K562 (cell line): ENCODE data around the gene RCSD1. TPM values are rescaled to one million over a fixed set of nuclear protein-coding genes. Genes with fewer than 3 reads are reported as not detected.

Experiments used
- ATAC-seq: fragments of 200-7000 bp; cut with Tn5 transposase; 3 replicates; pipeline ENCODE4 v1.9.1; 2020; ENCODE audit warnings: moderate library complexity
- BruUV-seq: library from RNA; stranded (reverse); fragments of 400-500 nt; replicated peaks from 2 replicates; lab custom pipeline; 2021; lab: Mats Ljungman, UMichigan
- CTCF ChIA-PET: fragments of 300-600 bp; formaldehyde crosslinking; extraction: SDS; loops from one replicate; lab custom pipeline; 2021; ENCODE audit warnings: low intra/inter-chr PET ratio; lab: Yijun Ruan, JAX
- POLR2A ChIA-PET: fragments of 300-600, 350-650 bp; sonication (Branson Sonifier 250); formaldehyde crosslinking; extraction: SDS; loops from one replicate; lab custom pipeline; 2021; ENCODE audit warnings: antibody characterized with exemption, inconsistent platforms; lab: Yijun Ruan, JAX
- DNase-seq, 4 experiments: peaks; one replicate each; pipeline versions ENCODE4 v3.0.0 to v3.0.0-alpha.2; 2011 to 2018; ENCODE audit warnings: low spot score in 3 of 4, mixed read lengths in 3 of 4; ENCODE audit errors: extremely low read depth in 1 of 4
- FAIRE-seq: peaks from 2 replicates; lab custom pipeline; 2011; peaks lifted over from hg19 to GRCh38; lab: Jason Lieb, UNC
- H2AFZ ChIP-seq: 2 replicates; pipeline ENCODE4 v1.6.0; 2011; ENCODE audit warnings: low read depth, low read length, control low read depth, inconsistent platforms
- H3K27ac ChIP-seq: fragments of 200-600 bp; 3 replicates; pipeline ENCODE4 v1.8.0; 2011; ENCODE audit warnings: low read depth, mild to moderate bottlenecking, control low read depth, inconsistent platforms, low read length, moderate library complexity, mixed read lengths; ENCODE audit errors: extremely low read depth
- H3K27me3 ChIP-seq, 2 experiments: fragments of 300-600 bp in 1 of 2; 2 replicates in 1 of 2; 3 replicates in 1 of 2; pipeline versions ENCODE4 v1.6.0 to v1.8.0; 2011; ENCODE audit warnings: inconsistent platforms in 2 of 2, low read length in 2 of 2, mild to moderate bottlenecking in 1 of 2, mixed read lengths in 1 of 2, moderate library complexity in 1 of 2; ENCODE audit not compliant: control insufficient read depth in 2 of 2, insufficient read depth in 2 of 2
- H3K36me3 ChIP-seq: fragments of 300-600 bp; 3 replicates; pipeline ENCODE4 v1.8.0; 2011; ENCODE audit warnings: mild to moderate bottlenecking, low read length, inconsistent platforms; ENCODE audit not compliant: control insufficient read depth, insufficient read depth
- H3K4me1 ChIP-seq, 2 experiments: fragments of 200-600 bp in 1 of 2; replicated peaks in 1 of 2; 2 replicates in 1 of 2; 3 replicates in 1 of 2; pipeline versions ENCODE4 v1.5.1 to v1.8.0; 2011; ENCODE audit warnings: inconsistent platforms in 2 of 2, low read length in 2 of 2, mild to moderate bottlenecking in 1 of 2, mixed read lengths in 1 of 2, moderate library complexity in 1 of 2; ENCODE audit not compliant: control insufficient read depth in 2 of 2, insufficient read depth in 2 of 2
- H3K4me2 ChIP-seq: 2 replicates; pipeline ENCODE4 v1.6.1; 2011; ENCODE audit warnings: low read length, control low read depth, inconsistent platforms, mixed read lengths; ENCODE audit not compliant: insufficient read depth
- H3K4me3 ChIP-seq: fragments of 200-600 bp; sonication (generic), shearing (Covaris generic); 2 replicates; pipeline ENCODE4 v1.5.1; 2016; ENCODE audit warnings: control low read depth, inconsistent platforms
- H3K79me2 ChIP-seq: fragments of 200-600 bp; 3 replicates; pipeline ENCODE4 v1.8.0; 2011; ENCODE audit warnings: low read length, inconsistent platforms; ENCODE audit not compliant: control insufficient read depth, insufficient read depth
- H3K9ac ChIP-seq, 2 experiments: 2 replicates each; pipeline versions ENCODE4 v1.6.0 to v1.6.1; 2011; ENCODE audit warnings: low read depth in 2 of 2, low read length in 2 of 2, control low read depth in 1 of 2, inconsistent platforms in 1 of 2, mild to moderate bottlenecking in 1 of 2, mixed read lengths in 1 of 2; ENCODE audit not compliant: insufficient read depth in 1 of 2
- H3K9me1 ChIP-seq: one replicate; pipeline ENCODE4 v1.6.0; 2011; ENCODE audit warnings: inconsistent platforms, mild to moderate bottlenecking, low read length, moderate library complexity; ENCODE audit not compliant: control insufficient read depth, insufficient read depth
- H3K9me3 ChIP-seq: replicated peaks from 2 replicates; pipeline ENCODE4 v1.5.1; 2011; ENCODE audit warnings: low read depth, low read length, inconsistent platforms; ENCODE audit not compliant: control insufficient read depth, insufficient read depth
- H4K20me1 ChIP-seq: replicated peaks from 2 replicates; pipeline ENCODE4 v1.6.1; 2011; ENCODE audit warnings: low read length, inconsistent platforms, mixed read lengths; ENCODE audit not compliant: control insufficient read depth, insufficient read depth
- MEF2A ChIP-seq: IDR thresholded peaks from 2 replicates; pipeline ENCODE4 v1.6.1; 2011; ENCODE audit warnings: low read depth, mild to moderate bottlenecking, low read length, moderate library complexity; ENCODE audit not compliant: control insufficient read depth
- MIER1 ChIP-seq: fragments of 450-650 bp; IDR thresholded peaks from 2 replicates; pipeline ENCODE4 v1.6.1; 2016; ENCODE audit warnings: antibody characterized with exemption, mild to moderate bottlenecking, low read depth
- NUFIP1 ChIP-seq: fragments of 450-650 bp; IDR thresholded peaks from 2 replicates; pipeline ENCODE4 v1.6.1; 2018; ENCODE audit not compliant: partially characterized antibody
- POLR3A ChIP-seq: IDR thresholded peaks from 2 replicates; pipeline ENCODE4 v1.6.1; 2011; ENCODE audit warnings: borderline replicate concordance, mild to moderate bottlenecking, moderate library complexity; ENCODE audit not compliant: insufficient read length, insufficient read depth; ENCODE audit errors: extremely low read depth
- ZNF146 ChIP-seq: IDR thresholded peaks from one replicate; pipeline ENCODE4 v1.6.1; 2018; ENCODE audit warnings: missing compliant biosample characterization; ENCODE audit not compliant: unreplicated experiment
- WGBS: fragments of 100-300 bp; shearing (Covaris generic); methylation state at CpG from one replicate; pipeline ENCODE4 v1.1.6; 2016; ENCODE audit warnings: low coverage, mixed read lengths; ENCODE audit not compliant: insufficient coverage; ENCODE audit errors: missing lambda C conversion rate; 5-methylcytosine and 5-hydroxymethylcytosine counted together
- in situ Hi-C: fragments of 300-500 bp; cut with MboI; formaldehyde crosslinking; loops from 4 replicates; pipeline ENCODE4 v1.15.0; 2018; ENCODE audit warnings: inconsistent platforms, mixed read lengths
- intact Hi-C: fragments of 100-400 bp; cut with micrococcal nuclease; formaldehyde crosslinking; loops from 2 replicates; pipeline ENCODE4 v1.14.2; 2022
- polyA plus RNA-seq, 8 experiments: library from polyadenylated mRNA; depleted of rRNA in 4 of 8; stranded (reverse) in 5 of 8; unstranded in 3 of 8; fragments of >200 nt; fragmentation: Nextera tagmentation in 2 of 8; fragmentation: Illumina TruSeq in 1 of 8; extraction: Ambion mirVana in 2 of 8; extraction: Trizol in 1 of 8; gene quantifications; 2 replicates each; pipeline versions ENCODE4 v1.2.1 to v1.2.3, GENCODE V29; 2011 to 2014; ENCODE audit warnings: inconsistent platforms in 1 of 8, missing spikeins in 1 of 8
- total RNA-seq, 7 experiments: library from RNA; depleted of rRNA in 6 of 7; stranded (reverse); fragments of >200 nt in 6 of 7; fragmentation: Illumina TruSeq in 2 of 7; extraction: Trizol in 2 of 7; gene quantifications; 2 replicates each; pipeline versions ENCODE4 v1.2.1 to v1.2.3, GENCODE V29; 2011 to 2021; ENCODE audit warnings: low replicate concordance in 1 of 7
- TF ChIP-seq, protein P1 (sequence below), 2 experiments: fragments of 450-650 bp in 1 of 2; sonication (generic) in 1 of 2; formaldehyde crosslinking in 1 of 2; IDR thresholded peaks; 2 replicates each; pipeline versions ENCODE4 v1.7.1 to v1.9.0; 2016 to 2022; ENCODE audit warnings: inconsistent platforms in 1 of 2, mild to moderate bottlenecking in 1 of 2, missing genetic modification reagents in 1 of 2
- TF ChIP-seq, protein P2 (sequence below), 2 experiments: fragments of 150-350 bp in 1 of 2; IDR thresholded peaks; 2 replicates each; pipeline ENCODE4 v1.6.1; 2012 to 2016; ENCODE audit warnings: low read depth in 2 of 2, low read length in 2 of 2, mild to moderate bottlenecking in 1 of 2, moderate library complexity in 1 of 2
- TF ChIP-seq, protein P3 (sequence below): fragments of 250-450 bp; sonication (Bioruptor Pico); IDR thresholded peaks from 2 replicates; pipeline ENCODE4 v1.6.1; 2021; ENCODE audit warnings: mild to moderate bottlenecking

The RCSD1 gene
- total and polyA plus RNA-seq, 9 of the 15 experiments (the other 6 are each of a cell fraction or from before 2014, with no cell fraction given), result 7.8 to 69.8 (median 45.3) TPM

DNA sequence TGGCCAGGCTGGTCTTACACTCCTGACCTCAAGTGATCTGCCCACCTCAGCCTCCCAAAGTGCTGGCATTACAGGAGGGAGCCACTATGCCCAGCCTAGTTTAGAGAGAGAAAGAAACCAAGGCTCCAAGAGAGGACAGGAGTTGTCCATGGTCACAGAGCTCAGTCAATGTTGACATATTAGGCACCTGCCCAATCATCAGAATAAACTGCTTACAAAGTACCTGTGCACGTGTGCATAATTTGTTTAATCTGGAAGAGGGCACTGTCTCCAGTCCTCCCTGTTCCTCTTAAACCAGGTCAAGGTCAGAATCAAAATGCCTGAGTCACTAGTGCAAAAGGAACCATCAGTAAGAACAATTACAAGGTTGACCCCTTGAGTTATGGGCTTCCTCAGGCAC lies 71.5 kb downstream of the RCSD1 start:
- BruUV-seq, result no TSS peak
- no peak for TF ChIP-seq NUFIP1
- TF ChIP-seq MEF2A, result no peak
- TF ChIP-seq, protein P1, sequence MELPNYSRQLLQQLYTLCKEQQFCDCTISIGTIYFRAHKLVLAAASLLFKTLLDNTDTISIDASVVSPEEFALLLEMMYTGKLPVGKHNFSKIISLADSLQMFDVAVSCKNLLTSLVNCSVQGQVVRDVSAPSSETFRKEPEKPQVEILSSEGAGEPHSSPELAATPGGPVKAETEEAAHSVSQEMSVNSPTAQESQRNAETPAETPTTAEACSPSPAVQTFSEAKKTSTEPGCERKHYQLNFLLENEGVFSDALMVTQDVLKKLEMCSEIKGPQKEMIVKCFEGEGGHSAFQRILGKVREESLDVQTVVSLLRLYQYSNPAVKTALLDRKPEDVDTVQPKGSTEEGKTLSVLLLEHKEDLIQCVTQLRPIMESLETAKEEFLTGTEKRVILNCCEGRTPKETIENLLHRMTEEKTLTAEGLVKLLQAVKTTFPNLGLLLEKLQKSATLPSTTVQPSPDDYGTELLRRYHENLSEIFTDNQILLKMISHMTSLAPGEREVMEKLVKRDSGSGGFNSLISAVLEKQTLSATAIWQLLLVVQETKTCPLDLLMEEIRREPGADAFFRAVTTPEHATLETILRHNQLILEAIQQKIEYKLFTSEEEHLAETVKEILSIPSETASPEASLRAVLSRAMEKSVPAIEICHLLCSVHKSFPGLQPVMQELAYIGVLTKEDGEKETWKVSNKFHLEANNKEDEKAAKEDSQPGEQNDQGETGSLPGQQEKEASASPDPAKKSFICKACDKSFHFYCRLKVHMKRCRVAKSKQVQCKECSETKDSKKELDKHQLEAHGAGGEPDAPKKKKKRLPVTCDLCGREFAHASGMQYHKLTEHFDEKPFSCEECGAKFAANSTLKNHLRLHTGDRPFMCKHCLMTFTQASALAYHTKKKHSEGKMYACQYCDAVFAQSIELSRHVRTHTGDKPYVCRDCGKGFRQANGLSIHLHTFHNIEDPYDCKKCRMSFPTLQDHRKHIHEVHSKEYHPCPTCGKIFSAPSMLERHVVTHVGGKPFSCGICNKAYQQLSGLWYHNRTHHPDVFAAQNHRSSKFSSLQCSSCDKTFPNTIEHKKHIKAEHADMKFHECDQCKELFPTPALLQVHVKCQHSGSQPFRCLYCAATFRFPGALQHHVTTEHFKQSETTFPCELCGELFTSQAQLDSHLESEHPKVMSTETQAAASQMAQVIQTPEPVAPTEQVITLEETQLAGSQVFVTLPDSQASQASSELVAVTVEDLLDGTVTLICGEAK (IDR thresholded peaks at IDR 0.05), result no peak
- TF ChIP-seq, protein P1 (CRISPR knock-in tag; IDR thresholded peaks at IDR 0.05), result no peak
- no peak for TF ChIP-seq MIER1
- TF ChIP-seq, protein P2, sequence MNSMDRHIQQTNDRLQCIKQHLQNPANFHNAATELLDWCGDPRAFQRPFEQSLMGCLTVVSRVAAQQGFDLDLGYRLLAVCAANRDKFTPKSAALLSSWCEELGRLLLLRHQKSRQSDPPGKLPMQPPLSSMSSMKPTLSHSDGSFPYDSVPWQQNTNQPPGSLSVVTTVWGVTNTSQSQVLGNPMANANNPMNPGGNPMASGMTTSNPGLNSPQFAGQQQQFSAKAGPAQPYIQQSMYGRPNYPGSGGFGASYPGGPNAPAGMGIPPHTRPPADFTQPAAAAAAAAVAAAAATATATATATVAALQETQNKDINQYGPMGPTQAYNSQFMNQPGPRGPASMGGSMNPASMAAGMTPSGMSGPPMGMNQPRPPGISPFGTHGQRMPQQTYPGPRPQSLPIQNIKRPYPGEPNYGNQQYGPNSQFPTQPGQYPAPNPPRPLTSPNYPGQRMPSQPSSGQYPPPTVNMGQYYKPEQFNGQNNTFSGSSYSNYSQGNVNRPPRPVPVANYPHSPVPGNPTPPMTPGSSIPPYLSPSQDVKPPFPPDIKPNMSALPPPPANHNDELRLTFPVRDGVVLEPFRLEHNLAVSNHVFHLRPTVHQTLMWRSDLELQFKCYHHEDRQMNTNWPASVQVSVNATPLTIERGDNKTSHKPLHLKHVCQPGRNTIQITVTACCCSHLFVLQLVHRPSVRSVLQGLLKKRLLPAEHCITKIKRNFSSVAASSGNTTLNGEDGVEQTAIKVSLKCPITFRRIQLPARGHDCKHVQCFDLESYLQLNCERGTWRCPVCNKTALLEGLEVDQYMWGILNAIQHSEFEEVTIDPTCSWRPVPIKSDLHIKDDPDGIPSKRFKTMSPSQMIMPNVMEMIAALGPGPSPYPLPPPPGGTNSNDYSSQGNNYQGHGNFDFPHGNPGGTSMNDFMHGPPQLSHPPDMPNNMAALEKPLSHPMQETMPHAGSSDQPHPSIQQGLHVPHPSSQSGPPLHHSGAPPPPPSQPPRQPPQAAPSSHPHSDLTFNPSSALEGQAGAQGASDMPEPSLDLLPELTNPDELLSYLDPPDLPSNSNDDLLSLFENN (IDR thresholded peaks at IDR 0.05; ENCODE audit: low read depth in 2 of 2, low read length in 2 of 2), result no peak
- no peak for TF ChIP-seq POLR3A
- TF ChIP-seq, protein P3, sequence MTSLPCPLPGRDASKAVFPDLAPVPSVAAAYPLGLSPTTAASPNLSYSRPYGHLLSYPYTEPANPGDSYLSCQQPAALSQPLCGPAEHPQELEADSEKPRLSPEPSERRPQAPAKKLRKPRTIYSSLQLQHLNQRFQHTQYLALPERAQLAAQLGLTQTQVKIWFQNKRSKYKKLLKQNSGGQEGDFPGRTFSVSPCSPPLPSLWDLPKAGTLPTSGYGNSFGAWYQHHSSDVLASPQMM (CRISPR knock-in tag), result no peak
- TF ChIP-seq ZNF146 (CRISPR knock-in tag), result no peak

More for the DNA sequence above, 71.5 kb downstream of the RCSD1 start:
- no peak overlapping the region for H3K27ac ChIP-seq
- CTCF ChIA-PET, result no interaction called here
- POLR2A ChIA-PET, result interaction anchor here (0.6 to 1.2 kb wide), 3 partner anchors 64 to 213 kb away, joined by 3 read pairs; no protein-coding TSS in a partner anchor
- WGBS, result 20% methylated on average over 1 of the region's 1 CpG
- no peak for DNase-seq
- no peak overlapping the region for H3K4me2 ChIP-seq
- no peaks in the 10 kb centered on the region for H3K9me1 ChIP-seq
- H3K9me3 ChIP-seq, result no peaks in the 10 kb centered on the region
- H4K20me1 ChIP-seq, result no peaks in the 10 kb centered on the region
- H3K36me3 ChIP-seq, result peaks cover 47% of the 10 kb centered on the region
- H3K9ac ChIP-seq, result no peak overlapping the region
- intact Hi-C loops, result no loop called here
- H3K27me3 ChIP-seq, result no peaks in the 10 kb centered on the region
- H3K4me3 ChIP-seq, result no peak overlapping the region
- H3K79me2 ChIP-seq, result no peaks in the 10 kb centered on the region
- H3K4me1 ChIP-seq, result no peaks in the 10 kb centered on the region
- FAIRE-seq, result no peak
- no peak for ATAC-seq
- no peak overlapping the region for H2AFZ ChIP-seq
- in situ Hi-C loops, result no loop called here
